ENCODE measurements around the gene LRRC41.

DNA sequence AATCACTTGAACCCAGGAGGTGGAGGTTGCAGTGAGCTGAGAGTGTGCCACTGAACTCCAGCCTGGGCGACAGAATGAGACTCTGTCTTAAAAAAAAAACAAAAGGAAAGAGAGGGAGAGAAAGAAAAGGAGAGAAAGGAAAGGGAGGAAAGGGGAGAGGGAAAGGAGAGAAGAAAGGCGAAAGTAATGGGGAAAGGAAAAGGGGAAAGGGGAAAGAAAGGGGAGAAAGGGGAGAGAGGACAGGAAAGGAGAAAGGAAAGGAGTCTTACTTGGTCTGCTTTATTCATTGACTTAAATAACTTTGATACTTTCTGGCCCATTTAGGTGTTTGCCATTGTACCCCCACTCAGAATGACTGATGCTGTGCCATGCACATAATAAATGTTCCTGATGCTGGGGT, 48.9 kb upstream of the LRRC41 start:
- TF ChIP-seq POLR2A (IDR thresholded peaks at IDR 0.05; ENCODE audit: low read length) (no peak), GATA1 (IDR thresholded peaks at IDR 0.05; ENCODE audit: low read depth, low read length) (no peak)

All from erythroblast (primary cell).